NCI-H1436 treated with DMSO at 0.1 percent for 48 hours (cell line): ENCODE measurements around the gene PCK2.
A peak's percentile ranks its signal among the peaks of the same experiment; 100 is the strongest.
"Not testable (repeated sequence)": the region's sequence is repeated elsewhere in the genome, so short reads cannot be mapped to it uniquely, and the experiment has no call there.

Source experiments
- DNase-seq: peaks from one replicate; lab custom pipeline; 2025; lab: John Stamatoyannopoulos, UW

The PCK2 gene

DNA sequence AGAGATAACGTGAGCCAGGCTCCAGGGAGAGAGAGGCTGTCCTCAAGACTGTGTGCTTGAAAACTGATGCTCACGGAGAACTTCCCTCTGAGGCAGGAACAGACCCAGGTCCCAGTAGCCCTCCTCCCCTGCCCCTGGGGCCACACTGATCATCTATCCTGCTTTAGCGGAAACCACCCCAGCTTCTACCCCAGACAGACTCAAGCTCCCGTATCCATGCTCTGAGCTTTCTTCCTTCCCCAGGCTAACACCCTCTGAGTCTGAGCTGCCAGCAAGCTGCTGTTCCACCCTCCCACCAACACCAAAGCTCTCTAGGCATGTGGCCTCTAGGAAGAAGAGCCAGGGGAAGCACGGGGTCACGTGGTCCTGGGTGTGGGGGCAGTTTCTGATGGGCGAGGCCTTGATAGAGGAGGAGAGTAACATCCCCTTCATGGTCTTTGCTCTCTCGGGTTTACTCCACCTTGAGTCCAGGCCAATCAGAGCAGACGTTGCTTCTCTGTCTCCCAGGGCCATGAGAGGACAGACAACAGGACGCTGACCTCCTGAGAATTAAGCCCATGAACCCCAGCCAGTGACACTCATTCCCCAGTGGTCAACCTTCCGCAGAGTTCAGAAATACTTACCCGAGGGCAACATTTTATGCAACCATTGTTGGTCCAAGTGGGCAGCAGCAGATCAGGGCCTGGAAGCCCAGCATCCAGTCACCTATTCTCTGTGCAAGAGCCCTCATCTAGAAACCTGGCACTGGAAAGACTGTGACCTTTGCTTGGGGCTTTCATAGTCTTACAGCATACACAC is 1.4 kb downstream of the PCK2 start:
- DNase-seq = no peak

GRCh38 chr14:24096545-24097181 is 2.6 kb downstream of the PCK2 start:
- DNase-seq = no peak

DNA sequence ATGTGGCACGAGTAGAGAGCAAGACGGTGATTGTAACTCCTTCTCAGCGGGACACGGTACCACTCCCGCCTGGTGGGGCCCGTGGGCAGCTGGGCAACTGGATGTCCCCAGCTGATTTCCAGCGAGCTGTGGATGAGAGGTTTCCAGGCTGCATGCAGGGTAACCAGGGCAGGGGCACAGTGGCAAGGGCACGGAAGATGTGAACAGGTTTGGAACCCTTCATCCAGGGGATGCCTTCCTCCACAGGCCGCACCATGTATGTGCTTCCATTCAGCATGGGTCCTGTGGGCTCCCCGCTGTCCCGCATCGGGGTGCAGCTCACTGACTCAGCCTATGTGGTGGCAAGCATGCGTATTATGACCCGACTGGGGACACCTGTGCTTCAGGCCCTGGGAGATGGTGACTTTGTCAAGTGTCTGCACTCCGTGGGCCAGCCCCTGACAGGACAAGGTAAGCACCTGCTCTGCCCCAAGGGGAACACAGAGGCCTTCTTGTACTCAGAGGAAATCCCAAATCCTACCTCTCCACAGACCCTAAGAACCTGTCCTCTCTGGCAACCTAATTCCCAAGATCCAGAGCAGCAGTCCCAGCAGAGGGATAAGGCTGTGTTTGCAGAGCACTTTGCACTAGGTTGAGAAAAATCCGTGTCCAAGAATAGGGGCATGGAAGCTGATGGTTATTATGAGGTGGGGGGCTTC is 4.3 kb downstream of the PCK2 start:
- no peak for DNase-seq

DNA sequence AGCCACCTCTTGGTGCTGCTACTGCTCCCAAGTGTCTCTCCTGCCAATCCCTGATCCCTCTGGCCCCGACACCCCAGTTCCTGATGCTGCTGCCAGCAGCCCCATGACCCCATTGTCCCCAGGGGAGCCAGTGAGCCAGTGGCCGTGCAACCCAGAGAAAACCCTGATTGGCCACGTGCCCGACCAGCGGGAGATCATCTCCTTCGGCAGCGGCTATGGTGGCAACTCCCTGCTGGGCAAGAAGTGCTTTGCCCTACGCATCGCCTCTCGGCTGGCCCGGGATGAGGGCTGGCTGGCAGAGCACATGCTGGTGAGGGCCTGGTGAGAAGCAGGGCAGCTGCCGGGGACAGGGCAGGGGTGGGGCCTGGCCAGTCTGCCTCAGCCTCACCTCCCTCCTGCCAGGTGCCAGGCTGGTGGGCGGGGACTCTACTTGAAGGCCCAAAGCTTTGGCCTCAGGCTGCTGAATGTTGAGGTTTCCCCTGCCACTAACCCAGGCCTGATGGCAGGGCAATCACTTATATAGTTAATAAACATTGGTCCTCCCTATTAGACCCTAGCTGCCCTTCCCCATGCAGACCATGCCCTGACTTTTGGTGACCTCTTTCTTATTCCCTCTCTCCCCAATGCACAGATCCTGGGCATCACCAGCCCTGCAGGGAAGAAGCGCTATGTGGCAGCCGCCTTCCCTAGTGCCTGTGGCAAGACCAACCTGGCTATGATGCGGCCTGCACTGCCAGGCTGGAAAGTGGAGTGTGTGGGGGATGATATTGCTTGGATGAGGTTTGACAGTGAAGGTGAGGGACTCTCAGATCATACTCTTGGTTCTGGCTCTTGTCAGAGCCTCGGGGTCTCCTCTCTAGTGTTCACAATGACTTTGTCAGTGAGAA is 5.1 kb downstream of the PCK2 start:
- DNase-seq = no peak

DNA sequence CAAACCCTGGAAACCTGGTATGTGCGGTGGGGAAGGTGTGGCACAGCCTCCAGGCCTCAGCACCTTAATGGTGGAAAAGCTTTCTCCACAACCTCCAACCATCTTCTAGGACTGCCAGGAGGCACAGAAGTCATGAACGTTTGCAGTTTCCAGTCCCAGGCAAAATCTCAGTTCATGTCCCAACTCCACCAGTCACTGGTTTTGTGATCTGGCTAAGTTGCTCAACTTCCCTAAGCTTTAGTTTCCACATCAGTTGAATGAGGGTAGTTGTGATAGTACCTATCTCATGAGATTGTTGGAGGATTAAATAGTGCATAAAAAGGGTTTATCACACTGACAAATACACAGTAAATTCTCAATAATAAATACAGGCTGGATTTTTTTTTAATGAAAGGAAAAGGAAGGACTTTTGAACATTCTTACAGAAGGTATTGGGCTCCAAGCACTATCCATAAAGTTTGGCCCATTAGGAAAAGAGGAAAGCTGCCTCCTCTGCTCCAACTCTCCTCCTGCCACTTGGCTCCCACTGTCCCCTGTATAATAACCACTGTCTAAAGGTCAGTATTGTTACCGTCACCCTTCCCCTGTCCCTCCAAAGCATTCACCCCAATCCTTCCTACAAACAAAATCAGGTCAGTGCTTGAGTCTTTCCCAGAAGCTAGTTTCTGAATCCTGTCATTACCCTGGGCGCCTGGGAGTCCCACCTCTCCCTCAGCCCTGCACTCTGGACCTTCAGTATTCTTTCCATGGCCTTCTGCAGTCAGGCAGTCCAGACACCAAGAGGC is 6.3 kb downstream of the PCK2 start:
- no peak for DNase-seq

- DNase-seq = no peak
Measured at GRCh38 chr14:24100982-24101494, 6.9 kb downstream of the PCK2 start.

DNA sequence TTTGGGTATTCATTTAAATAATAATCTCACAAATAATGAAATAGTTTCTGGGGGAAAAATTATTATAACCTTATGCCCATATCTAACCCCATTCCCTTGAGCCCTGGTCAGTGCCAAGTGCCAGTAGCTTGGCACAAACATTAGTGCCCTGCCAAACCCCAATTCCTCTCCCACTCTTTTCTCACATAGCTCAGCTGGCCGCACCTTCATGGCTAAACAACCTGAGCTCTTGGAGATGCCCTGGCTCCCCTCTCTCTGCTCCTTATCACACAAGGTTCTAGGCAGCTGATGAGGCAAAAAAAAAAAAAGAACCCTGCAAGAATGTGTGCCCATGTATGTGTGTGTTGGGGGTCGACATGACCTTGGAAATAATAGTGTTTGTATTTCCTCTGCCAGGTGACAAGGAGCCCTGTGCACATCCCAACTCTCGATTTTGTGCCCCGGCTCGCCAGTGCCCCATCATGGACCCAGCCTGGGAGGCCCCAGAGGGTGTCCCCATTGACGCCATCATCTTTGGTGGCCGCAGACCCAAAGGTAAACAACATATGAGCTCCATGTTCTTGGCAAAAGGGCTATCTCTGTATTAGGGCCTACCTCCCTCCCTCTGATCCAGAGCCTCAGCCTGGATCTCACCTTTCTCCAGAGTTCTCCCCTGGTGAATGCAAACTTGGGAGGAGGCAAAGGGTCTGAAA is 8.4 kb downstream of the PCK2 start:
- DNase-seq = no peak

GRCh38 chr14:24103451-24103850 is 9.3 kb downstream of the PCK2 start:
- DNase-seq = no peak

DNA sequence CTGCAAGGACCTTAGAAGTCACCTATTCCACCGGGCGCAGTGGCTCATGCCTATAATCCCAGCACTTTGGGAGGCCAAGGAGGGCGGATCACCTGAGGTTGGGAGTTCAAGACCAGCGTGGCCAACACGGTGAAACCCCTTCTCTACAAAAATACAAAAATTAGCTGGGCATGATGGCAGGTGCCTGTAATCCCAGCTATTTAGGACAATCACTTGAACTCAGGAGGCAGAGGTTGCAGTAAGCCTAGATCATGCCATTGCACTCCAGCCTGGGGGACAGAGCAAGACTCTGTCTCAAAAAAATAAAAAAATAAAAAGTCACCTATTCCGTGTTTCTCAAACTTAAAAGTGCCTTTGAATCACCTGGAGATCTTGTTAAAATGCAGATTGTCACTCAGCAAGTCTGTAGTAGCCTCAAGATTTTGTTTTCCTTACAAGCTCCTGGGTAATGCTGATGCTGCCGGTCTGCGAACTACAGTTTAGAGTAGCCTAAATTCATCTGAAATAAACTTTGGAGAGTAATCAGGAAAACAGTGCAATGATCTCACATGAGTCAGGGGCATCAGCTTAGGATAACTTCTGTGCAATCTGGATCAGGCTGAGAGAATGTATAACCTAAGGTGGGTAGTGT is 11.6 kb downstream of the PCK2 start:
- DNase-seq = not testable (repeated sequence)

- no peak for DNase-seq
Measured at GRCh38 chr14:24106672-24107271, 12.7 kb downstream of the PCK2 start.

- no peak for DNase-seq
Measured at GRCh38 chr14:24108336-24108874, 14.3 kb downstream of the PCK2 start.

DNA sequence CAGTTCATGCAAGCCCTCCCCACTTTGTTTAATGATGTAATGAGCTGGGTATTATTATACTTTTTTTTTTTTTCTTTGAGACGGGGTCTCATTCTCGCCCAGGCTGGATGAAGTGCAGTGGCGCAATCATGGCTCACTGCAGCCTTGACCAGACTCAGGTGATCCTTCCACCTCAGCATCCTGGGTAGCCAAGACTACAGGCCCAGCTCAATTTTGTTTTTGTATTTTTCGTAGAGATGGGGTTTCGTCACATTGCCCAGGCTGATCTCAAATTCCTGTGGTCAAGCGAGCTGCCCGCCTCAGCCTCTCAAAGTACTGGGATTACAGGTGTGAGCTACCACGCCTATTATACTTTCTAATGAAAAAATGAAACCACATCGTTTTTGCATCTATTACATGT is 15.9 kb downstream of the PCK2 start:
- DNase-seq = no peak

DNA sequence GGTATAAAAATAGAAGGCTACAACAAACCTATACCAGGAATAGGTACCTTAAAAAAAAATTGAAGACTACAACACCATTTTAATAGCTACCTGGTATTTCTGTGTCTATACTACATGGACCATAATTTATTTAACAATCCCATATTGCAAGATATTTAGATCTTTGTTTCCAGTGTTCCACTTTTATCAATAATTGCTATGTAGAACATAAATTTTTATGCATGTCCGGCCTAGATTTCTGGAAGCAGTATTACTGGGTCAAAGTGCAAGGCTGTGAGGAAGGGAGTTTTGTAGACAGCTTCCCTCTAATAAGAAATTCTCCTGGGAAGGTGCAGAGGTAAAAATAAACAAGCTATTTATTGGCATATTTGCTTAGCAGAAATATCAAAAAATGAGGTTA is 16.4 kb downstream of the PCK2 start:
- no peak for DNase-seq

DNA sequence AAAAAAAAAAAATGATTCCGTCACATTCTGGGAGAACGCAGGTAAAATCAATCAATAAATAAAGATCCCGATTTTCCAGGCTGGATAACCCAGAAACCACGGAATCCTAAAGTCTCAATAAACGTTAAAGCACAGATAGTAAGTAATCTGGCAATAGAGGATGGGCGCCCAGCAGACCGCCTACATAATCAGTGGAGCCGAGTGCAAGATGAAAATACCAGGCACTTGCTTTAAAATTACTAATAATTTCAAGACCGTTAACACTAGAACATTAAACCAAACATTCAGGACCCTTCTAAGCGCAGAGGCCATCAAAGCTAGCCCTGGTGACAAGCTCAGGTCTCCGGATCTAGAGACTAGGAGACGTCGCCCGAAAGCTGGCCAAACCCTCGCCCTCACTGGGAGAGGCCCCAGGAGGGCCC is 19.3 kb downstream of the PCK2 start:
- DNase-seq = no peak

- DNase-seq = no peak
Measured at GRCh38 chr14:24113801-24114531, 19.9 kb downstream of the PCK2 start.

- DNase-seq = peak; percentile 98
Measured at GRCh38 chr14:24114532-24115421, 20.7 kb downstream of the PCK2 start, which contains the start of the genes DCAF11 and NRL. Gene DCAF11, plus strand, starts transcription at chr14:24114777. Its CDS starts 818 bp downstream, at chr14:24115595. Gene NRL, minus strand, starts transcription at chr14:24114949. Its CDS starts 32,101 bp downstream, at chr14:24082848.

- DNase-seq = no peak
Measured at GRCh38 chr14:24115422-24116127, 21.5 kb downstream of the PCK2 start.
